Central memory CD8-positive, alpha-beta T cell (primary cell): ENCODE data around the gene IL31.

Experiments
- ATAC-seq: fragments of 150-1000 bp; cut with Tn5 transposase; replicated peaks from 2 replicates; pipeline ENCODE4 v1.10.0; 2022; ENCODE audit warnings: mild to moderate bottlenecking, moderate FRiP score, moderate number of reproducible peaks; ENCODE audit not compliant: poor library complexity, severe bottlenecking; ENCODE audit errors: extremely low read depth
- DNase-seq, 2 donors: peaks; one replicate each; pipeline ENCODE4 v3.0.0; 2021; ENCODE audit warnings: low spot score in 2 of 2
- H3K27ac Mint-ChIP-seq: one replicate; pipeline ENCODE4 v1.8.0; 2022; ENCODE audit warnings: low read depth, mild to moderate bottlenecking, moderate library complexity, mixed read lengths
- H3K27me3 Mint-ChIP-seq: one replicate; pipeline ENCODE4 v1.8.0; 2022; ENCODE audit warnings: mixed read lengths
- H3K36me3 Mint-ChIP-seq: one replicate; pipeline ENCODE4 v1.8.0; 2022; ENCODE audit warnings: mild to moderate bottlenecking, moderate library complexity, mixed read lengths; ENCODE audit not compliant: insufficient read depth
- H3K4me1 Mint-ChIP-seq: one replicate; pipeline ENCODE4 v1.8.0; 2022; ENCODE audit warnings: mixed read lengths
- H3K4me3 Mint-ChIP-seq: one replicate; pipeline ENCODE4 v1.8.0; 2022; ENCODE audit warnings: mild to moderate bottlenecking, moderate library complexity, mixed read lengths
- H3K9me3 Mint-ChIP-seq: one replicate; pipeline ENCODE4 v1.8.0; 2022; ENCODE audit warnings: mixed read lengths

Gene IL31

GRCh38 chr12:122161682-122162081 is 12.3 kb downstream of the IL31 start:
- Mint-ChIP-seq H3K4me1 (peaks cover 36% of the 10 kb centered on the region), H3K27ac (peak overlapping the region; percentile 91), H3K9me3 (no peaks in the 10 kb centered on the region), H3K36me3 (no peaks in the 10 kb centered on the region), H3K27me3 (no peaks in the 10 kb centered on the region), H3K4me3 (peak overlapping the region; percentile 54)
- peak; percentile 76 for ATAC-seq
- peak in 1 of 2 donors; percentile 28 for DNase-seq

- H3K27ac Mint-ChIP-seq = no peak overlapping the region
- H3K4me1 Mint-ChIP-seq = peaks cover 32% of the 10 kb centered on the region
- H3K36me3 Mint-ChIP-seq = peaks cover 1% of the 10 kb centered on the region
- ATAC-seq = no peak
- no peak for DNase-seq
- H3K4me3 Mint-ChIP-seq = no peak overlapping the region
- H3K9me3 Mint-ChIP-seq = no peaks in the 10 kb centered on the region
- no peaks in the 10 kb centered on the region for H3K27me3 Mint-ChIP-seq
Measured at GRCh38 chr12:122160761-122161160, 13.3 kb downstream of the IL31 start.

- no peak for ATAC-seq
- H3K27ac Mint-ChIP-seq = no peak overlapping the region
- no peak overlapping the region for H3K4me3 Mint-ChIP-seq
- DNase-seq = no peak
- peaks cover 26% of the 10 kb centered on the region for H3K4me1 Mint-ChIP-seq
- peaks cover 2% of the 10 kb centered on the region for H3K36me3 Mint-ChIP-seq
- no peaks in the 10 kb centered on the region for H3K27me3 Mint-ChIP-seq
- no peaks in the 10 kb centered on the region for H3K9me3 Mint-ChIP-seq
Measured at GRCh38 chr12:122159882-122160281, 14.1 kb downstream of the IL31 start.

GRCh38 chr12:122158700-122159285 is 15.2 kb downstream of the IL31 start:
- Mint-ChIP-seq H3K4me1 (peaks cover 25% of the 10 kb centered on the region), H3K36me3 (peaks cover 2% of the 10 kb centered on the region), H3K4me3 (no peak overlapping the region), H3K27me3 (no peaks in the 10 kb centered on the region), H3K27ac (no peak overlapping the region), H3K9me3 (no peaks in the 10 kb centered on the region)
- no peak for DNase-seq
- ATAC-seq = no peak

GRCh38 chr12:122155705-122156104 is 18.3 kb downstream of the IL31 start:
- peaks cover 3% of the 10 kb centered on the region for H3K4me1 Mint-ChIP-seq
- H3K36me3 Mint-ChIP-seq = peaks cover 2% of the 10 kb centered on the region
- no peaks in the 10 kb centered on the region for H3K27me3 Mint-ChIP-seq
- ATAC-seq (no peak), DNase-seq (no peak)
- H3K4me3 Mint-ChIP-seq = no peak overlapping the region
- H3K9me3 Mint-ChIP-seq = no peaks in the 10 kb centered on the region
- no peak overlapping the region for H3K27ac Mint-ChIP-seq

DNA sequence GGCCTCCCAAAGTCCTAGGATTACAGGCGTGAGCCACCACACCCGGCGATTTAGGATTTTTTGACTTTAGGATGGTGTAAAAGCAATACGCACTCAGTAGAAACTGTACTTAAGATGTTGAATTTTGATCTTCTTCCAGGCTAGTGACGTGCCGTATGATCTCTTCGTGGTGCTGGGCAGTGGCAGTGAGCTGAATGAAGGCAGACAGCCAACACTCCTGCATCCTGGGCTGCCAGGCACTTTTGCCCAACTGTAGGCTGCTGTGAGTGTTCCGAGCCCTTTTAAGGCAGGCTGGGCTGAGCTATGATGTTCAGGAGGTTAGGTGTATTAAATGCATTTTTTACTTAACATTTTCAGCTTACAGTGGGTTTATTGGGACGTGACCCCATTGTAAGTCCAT is 21.3 kb downstream of the IL31 start:
- Mint-ChIP-seq H3K4me3 (no peak overlapping the region), H3K27me3 (no peaks in the 10 kb centered on the region), H3K9me3 (no peaks in the 10 kb centered on the region), H3K4me1 (peaks cover 5% of the 10 kb centered on the region), H3K27ac (no peak overlapping the region), H3K36me3 (peaks cover 2% of the 10 kb centered on the region)
- no peak for DNase-seq
- ATAC-seq = no peak

GRCh38 chr12:122150127-122150681 is 23.8 kb downstream of the IL31 start:
- no peaks in the 10 kb centered on the region for H3K27me3 Mint-ChIP-seq
- ATAC-seq = no peak
- DNase-seq = no peak
- no peaks in the 10 kb centered on the region for H3K9me3 Mint-ChIP-seq
- no peak overlapping the region for H3K27ac Mint-ChIP-seq
- H3K4me3 Mint-ChIP-seq = no peak overlapping the region
- H3K4me1 Mint-ChIP-seq = peaks cover 5% of the 10 kb centered on the region
- H3K36me3 Mint-ChIP-seq = no peaks in the 10 kb centered on the region

GRCh38 chr12:122148657-122149056 is 25.4 kb downstream of the IL31 start:
- H3K9me3 Mint-ChIP-seq = no peaks in the 10 kb centered on the region
- H3K4me3 Mint-ChIP-seq = no peak overlapping the region
- peaks cover 2% of the 10 kb centered on the region for H3K36me3 Mint-ChIP-seq
- H3K27me3 Mint-ChIP-seq = no peaks in the 10 kb centered on the region
- no peak for ATAC-seq
- H3K4me1 Mint-ChIP-seq = peaks cover 5% of the 10 kb centered on the region
- no peak overlapping the region for H3K27ac Mint-ChIP-seq
- no peak for DNase-seq

DNA sequence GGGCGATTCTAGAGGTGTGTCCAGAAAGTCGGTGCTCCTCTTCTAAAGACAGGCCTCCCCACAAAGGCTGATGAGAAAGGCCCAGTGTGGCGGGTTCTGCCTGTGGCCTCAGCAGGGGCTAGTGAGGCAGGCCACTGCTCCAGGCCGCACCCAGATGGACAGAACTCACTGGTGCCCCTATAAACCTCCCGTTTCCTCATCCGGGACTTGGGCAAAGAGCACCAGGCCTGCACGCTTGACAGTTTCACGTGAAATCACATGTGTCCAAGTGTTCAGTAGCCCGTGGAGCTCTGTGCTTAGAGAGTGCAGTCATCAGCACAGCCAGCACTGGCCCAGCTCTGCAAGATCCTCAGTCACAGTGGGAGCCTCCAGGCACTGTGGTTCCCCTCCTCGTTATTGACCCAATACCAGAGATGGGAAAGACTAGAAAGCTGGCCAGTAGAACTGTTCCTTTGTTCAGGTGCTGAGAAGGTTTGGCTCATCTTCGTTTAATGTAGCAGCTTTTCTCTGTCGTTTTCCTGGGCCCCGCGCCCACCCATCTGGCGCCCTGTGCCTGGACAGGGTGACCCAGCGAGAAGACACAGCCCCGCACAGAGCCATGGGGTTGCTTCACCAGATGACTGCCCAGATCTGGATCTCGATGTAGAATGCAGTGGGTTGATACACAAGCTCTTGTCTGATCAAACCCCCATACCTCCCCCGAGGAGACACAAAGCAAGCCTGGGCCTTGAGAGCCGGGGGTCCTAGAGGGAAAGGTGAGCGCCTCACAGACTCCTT is 26.3 kb downstream of the IL31 start:
- no peak for DNase-seq
- Mint-ChIP-seq H3K9me3 (no peaks in the 10 kb centered on the region), H3K36me3 (peaks cover 2% of the 10 kb centered on the region), H3K27ac (no peak overlapping the region), H3K4me3 (no peak overlapping the region), H3K4me1 (peaks cover 5% of the 10 kb centered on the region), H3K27me3 (no peaks in the 10 kb centered on the region)
- ATAC-seq = no peak

DNA sequence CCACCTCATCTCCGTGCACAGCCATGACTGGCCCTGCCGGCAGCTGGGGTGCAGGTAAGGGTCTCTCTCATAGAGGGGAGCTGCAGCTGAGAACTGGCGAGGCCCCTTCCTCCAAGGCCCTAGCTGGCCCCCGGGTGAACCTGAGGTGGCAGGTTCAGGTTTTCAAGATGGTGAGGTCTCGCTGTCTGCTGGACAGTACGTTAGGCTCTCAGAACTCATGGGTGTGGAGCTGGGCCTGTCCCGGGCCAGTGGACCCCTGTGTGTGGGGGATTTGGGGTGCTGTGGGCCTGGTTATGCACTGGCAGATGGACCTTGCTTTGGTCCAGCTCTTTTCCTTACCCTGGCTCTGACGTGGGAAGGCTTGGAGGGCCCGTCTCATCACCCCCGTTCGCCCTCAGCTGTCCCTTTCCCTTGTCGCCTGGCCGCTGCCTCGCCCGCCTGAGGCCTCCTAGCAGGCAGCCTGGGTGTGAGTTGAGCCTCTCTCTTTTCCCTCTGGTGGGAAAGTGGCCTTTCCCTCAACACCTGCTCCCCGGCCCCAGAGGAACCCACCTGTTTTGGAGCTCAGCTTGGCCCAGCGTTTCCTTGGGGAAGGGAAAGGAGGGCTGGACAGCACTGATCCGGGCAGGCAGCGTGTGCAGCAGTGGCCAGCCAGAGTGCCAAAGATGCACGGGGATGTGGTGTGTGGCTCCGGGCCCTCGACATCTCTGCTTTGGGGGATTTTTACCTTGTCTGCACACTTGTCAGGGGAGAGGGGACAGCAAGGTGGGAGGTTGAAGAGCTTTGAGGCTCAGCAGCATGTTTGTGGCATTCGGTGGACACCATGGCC is 28.3 kb downstream of the IL31 start:
- Mint-ChIP-seq H3K36me3 (peaks cover 2% of the 10 kb centered on the region), H3K27ac (no peak overlapping the region)

DNA sequence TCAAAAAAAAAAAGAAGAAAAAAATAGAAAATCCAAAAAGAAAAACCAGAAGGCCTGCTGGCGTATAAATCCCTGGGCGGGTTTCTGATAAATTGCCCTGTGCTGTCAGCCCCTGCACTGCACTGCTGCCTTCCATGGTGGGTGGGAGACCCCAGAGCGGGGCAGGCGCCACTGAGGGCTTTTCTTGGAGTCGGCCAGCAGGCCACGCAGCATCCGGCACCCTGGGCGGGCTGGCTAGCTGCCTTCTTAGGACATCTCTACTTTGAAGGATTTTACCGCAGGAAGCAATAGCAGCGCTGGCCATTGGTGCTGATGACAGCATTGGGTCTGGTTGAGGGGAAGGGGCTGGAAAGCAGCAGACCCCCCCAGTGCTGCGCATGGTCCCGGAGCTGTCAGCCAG is 29.1 kb downstream of the IL31 start:
- no peak overlapping the region for H3K4me3 Mint-ChIP-seq
- peaks cover 5% of the 10 kb centered on the region for H3K36me3 Mint-ChIP-seq
- H3K4me1 Mint-ChIP-seq = peaks cover 5% of the 10 kb centered on the region
- DNase-seq = no peak
- H3K27me3 Mint-ChIP-seq = no peaks in the 10 kb centered on the region
- ATAC-seq = no peak
- H3K27ac Mint-ChIP-seq = no peak overlapping the region
- H3K9me3 Mint-ChIP-seq = no peaks in the 10 kb centered on the region

More for the DNA sequence above, 28.3 kb downstream of the IL31 start:
- no peaks in the 10 kb centered on the region for H3K27me3 Mint-ChIP-seq
- DNase-seq (no peak), ATAC-seq (no peak)
- no peaks in the 10 kb centered on the region for H3K9me3 Mint-ChIP-seq
- no peak overlapping the region for H3K4me3 Mint-ChIP-seq
- peaks cover 5% of the 10 kb centered on the region for H3K4me1 Mint-ChIP-seq

- Mint-ChIP-seq H3K36me3 (peaks cover 6% of the 10 kb centered on the region), H3K4me1 (no peaks in the 10 kb centered on the region), H3K9me3 (no peaks in the 10 kb centered on the region), H3K27ac (no peak overlapping the region), H3K4me3 (no peak overlapping the region), H3K27me3 (no peaks in the 10 kb centered on the region)
- ATAC-seq = no peak
- DNase-seq = no peak
Measured at GRCh38 chr12:122142857-122143256, 31.2 kb downstream of the IL31 start.
